ENCODE measurements around the gene B4GALT6.

DNA sequence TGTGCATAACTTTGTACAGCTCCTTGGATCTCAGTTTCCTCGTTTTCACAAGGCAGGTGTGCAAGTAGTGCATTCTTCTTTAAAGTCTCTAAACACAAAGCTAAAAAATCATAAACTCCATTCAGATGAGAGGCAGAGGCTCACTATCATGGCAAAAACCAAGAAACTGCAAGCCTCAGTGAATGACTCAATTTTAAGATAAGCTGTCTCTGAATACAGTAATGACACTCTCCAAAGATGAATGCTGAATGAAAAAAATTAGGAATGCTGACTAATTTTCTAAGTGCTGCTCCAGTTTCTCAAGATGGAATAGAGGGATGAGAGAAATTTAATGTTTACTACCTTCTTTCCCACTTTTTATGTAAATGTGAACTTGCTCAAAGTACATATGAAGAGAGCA is 17.2 kb downstream of the B4GALT6 start:
- TF ChIP-seq, protein P1, sequence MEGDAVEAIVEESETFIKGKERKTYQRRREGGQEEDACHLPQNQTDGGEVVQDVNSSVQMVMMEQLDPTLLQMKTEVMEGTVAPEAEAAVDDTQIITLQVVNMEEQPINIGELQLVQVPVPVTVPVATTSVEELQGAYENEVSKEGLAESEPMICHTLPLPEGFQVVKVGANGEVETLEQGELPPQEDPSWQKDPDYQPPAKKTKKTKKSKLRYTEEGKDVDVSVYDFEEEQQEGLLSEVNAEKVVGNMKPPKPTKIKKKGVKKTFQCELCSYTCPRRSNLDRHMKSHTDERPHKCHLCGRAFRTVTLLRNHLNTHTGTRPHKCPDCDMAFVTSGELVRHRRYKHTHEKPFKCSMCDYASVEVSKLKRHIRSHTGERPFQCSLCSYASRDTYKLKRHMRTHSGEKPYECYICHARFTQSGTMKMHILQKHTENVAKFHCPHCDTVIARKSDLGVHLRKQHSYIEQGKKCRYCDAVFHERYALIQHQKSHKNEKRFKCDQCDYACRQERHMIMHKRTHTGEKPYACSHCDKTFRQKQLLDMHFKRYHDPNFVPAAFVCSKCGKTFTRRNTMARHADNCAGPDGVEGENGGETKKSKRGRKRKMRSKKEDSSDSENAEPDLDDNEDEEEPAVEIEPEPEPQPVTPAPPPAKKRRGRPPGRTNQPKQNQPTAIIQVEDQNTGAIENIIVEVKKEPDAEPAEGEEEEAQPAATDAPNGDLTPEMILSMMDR (IDR thresholded peaks at IDR 0.05; ENCODE audit: low read depth, low read length, poor library complexity, severe bottlenecking): no peak
- TF ChIP-seq EZH2phosphoT487 (IDR thresholded peaks at IDR 0.05; ENCODE audit: borderline replicate concordance, low read length): no peak
